Subcutaneous abdominal adipose tissue (tissue), 5 donors: ENCODE measurements around the gene CHRNG.
A peak's percentile ranks its signal among the peaks of the same experiment; 100 is the strongest.

Experiments
- H3K27ac ChIP-seq: one replicate; pipeline ENCODE4 v1.7.0; 2013; ENCODE audit warnings: low read depth, mild to moderate bottlenecking, inconsistent platforms, low read length, moderate library complexity
- H3K27me3 ChIP-seq, 5 donors: one replicate each; pipeline ENCODE4 v1.7.0; 2013; ENCODE audit warnings: low read length in 5 of 5, inconsistent platforms in 1 of 5; ENCODE audit not compliant: control insufficient read depth in 5 of 5, insufficient read depth in 4 of 5
- H3K36me3 ChIP-seq, 5 donors: one replicate each; pipeline ENCODE4 v1.7.0; 2013; ENCODE audit warnings: low read length in 5 of 5; ENCODE audit not compliant: control insufficient read depth in 5 of 5, insufficient read depth in 5 of 5
- H3K4me1 ChIP-seq, 5 donors: one replicate each; pipeline ENCODE4 v1.7.0; 2013; ENCODE audit warnings: low read length in 5 of 5, mild to moderate bottlenecking in 3 of 5, moderate library complexity in 1 of 5; ENCODE audit not compliant: control insufficient read depth in 5 of 5, insufficient read depth in 5 of 5
- H3K4me3 ChIP-seq, 5 donors: one replicate each; pipeline ENCODE4 v1.7.0; 2013; ENCODE audit warnings: low read length in 5 of 5, low read depth in 1 of 5
- H3K9ac ChIP-seq, 5 donors: one replicate each; pipeline ENCODE4 v1.7.0; 2013; ENCODE audit warnings: low read length in 5 of 5, mild to moderate bottlenecking in 4 of 5, moderate library complexity in 3 of 5
- H3K9me3 ChIP-seq, 5 donors: one replicate each; pipeline ENCODE4 v1.7.0; 2013; ENCODE audit warnings: low read length in 5 of 5; ENCODE audit not compliant: control insufficient read depth in 5 of 5
- donor health status: healthy.
- donor health status: healthy.
- donor health status: healthy.
- donor health status: healthy.
- donor health status: healthy.

CHRNG gene

DNA sequence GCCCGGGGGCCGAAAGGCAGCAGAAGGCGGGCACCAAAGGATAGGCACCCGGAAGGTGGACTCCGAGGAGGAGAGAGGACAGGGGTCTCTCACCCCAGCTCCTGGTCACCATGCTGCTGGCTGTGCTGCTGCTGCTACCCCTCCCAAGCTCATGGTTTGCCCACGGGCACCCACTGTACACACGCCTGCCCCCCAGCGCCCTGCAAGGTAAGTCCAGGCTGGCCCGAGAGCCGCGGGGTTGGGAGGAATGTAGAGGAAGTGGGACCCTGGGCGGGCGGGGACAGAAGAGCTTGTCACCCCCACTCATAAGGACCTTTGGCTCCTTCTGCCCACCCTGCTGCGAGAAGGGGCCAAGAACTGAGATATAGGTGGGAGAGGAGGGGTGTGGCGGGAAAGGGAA, 19.0 kb upstream of the CHRNG start:
- no peak overlapping the region for H3K27ac ChIP-seq
- no peak overlapping the region for H3K4me3 ChIP-seq
- H3K9ac ChIP-seq: no peak overlapping the region
- H3K36me3 ChIP-seq: no peaks in the 10 kb centered on the region
- no peaks in the 10 kb centered on the region for H3K9me3 ChIP-seq
- H3K4me1 ChIP-seq: peaks cover 0 to 29% (median 26%) of the 10 kb centered on the region in 5 donors
- H3K27me3 ChIP-seq: peaks cover 35 to 58% (median 48%) of the 10 kb centered on the region in 5 donors

DNA sequence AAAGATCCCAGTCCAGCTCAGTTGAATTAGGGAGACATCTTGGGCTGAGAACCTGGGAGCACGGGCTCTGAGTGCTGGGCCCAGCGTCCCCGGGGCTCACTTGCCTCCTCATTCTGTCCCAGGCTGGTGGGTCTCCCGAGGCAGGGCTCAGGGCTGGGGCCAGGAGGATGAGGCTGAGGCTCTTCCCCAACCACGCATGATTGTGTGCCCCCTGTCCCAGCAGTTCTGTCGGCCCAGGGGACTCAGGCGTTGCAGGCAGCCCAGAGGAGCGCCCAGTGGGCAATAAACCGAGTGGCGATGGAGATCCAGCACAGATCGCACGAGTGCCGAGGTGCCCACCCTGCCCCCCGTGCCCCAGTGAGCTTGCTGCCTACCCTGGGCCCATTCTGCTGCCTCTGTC, 18.4 kb upstream of the CHRNG start:
- Histone ChIP-seq H3K4me1 (peaks cover 0 to 31% (median 28%) of the 10 kb centered on the region in 5 donors), H3K9ac (no peak overlapping the region), H3K4me3 (no peak overlapping the region), H3K36me3 (no peaks in the 10 kb centered on the region), H3K9me3 (no peaks in the 10 kb centered on the region), H3K27ac (no peak overlapping the region), H3K27me3 (peaks cover 35 to 59% (median 48%) of the 10 kb centered on the region in 5 donors)

DNA sequence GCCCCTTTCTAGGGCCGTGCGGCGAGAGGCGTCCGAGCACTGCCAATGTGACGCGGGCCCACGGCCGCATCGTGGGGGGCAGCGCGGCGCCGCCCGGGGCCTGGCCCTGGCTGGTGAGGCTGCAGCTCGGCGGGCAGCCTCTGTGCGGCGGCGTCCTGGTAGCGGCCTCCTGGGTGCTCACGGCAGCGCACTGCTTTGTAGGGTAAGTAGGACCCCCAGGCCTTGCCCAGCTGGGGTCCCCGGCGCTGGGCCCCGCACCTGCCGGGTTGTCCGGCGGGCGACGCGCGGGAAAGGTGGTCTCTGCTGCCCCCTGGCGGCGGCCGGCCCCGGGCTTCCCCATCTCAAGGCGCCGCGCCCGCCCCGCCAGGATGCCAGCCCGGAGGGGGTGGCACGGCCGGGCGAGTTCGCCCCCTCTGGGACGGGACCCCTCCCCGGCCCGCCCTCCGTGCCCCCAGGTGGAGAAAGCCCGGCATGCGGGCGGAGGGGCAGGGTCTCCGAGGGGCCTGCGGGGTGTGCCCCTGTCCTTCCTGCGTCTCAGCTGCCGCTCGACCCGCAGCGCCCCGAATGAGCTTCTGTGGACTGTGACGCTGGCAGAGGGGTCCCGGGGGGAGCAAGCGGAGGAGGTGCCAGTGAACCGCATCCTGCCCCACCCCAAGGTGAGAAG, 17.4 kb upstream of the CHRNG start:
- H3K36me3 ChIP-seq: no peaks in the 10 kb centered on the region
- no peak overlapping the region for H3K9ac ChIP-seq
- no peak overlapping the region for H3K27ac ChIP-seq
- H3K4me3 ChIP-seq: peak overlapping the region in 3 of 5 donors; percentile 14 to 47 (median 46)
- peaks cover 0 to 31% (median 28%) of the 10 kb centered on the region in 5 donors for H3K4me1 ChIP-seq
- H3K27me3 ChIP-seq: peaks cover 35 to 66% (median 52%) of the 10 kb centered on the region in 5 donors
- no peaks in the 10 kb centered on the region for H3K9me3 ChIP-seq

DNA sequence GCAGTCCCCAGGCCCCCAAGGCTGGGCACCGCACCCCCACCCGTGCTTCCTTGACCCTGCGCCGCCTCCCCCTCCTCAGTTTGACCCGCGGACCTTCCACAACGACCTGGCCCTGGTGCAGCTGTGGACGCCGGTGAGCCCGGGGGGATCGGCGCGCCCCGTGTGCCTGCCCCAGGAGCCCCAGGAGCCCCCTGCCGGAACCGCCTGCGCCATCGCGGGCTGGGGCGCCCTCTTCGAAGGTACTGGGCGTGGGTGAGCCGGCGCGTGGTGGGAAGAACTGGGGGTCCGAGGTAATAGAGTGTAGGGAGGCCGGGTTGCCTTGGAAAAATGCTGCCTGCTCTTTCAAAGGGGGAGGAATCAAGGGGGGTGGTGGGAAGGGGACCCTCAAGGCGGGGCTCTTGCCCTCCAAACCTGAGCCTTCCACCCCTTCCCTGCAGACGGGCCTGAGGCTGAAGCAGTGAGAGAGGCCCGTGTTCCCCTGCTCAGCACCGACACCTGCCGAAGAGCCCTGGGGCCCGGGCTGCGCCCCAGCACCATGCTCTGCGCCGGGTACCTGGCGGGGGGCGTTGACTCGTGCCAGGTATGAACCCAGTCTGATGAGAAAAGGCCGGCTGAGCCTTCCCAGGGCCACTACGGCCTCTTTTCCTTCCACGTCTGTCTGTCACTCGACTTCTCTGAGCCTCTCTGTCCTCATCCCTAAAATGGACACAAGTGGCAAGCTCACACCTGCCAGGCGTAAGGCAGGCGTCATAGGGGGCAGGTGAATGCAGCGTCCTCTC, 16.7 kb upstream of the CHRNG start:
- Histone ChIP-seq H3K9me3 (no peaks in the 10 kb centered on the region), H3K9ac (no peak overlapping the region), H3K4me1 (peaks cover 0 to 31% (median 28%) of the 10 kb centered on the region in 5 donors), H3K27me3 (peaks cover 35 to 65% (median 51%) of the 10 kb centered on the region in 5 donors), H3K36me3 (no peaks in the 10 kb centered on the region), H3K27ac (no peak overlapping the region), H3K4me3 (no peak overlapping the region)

DNA sequence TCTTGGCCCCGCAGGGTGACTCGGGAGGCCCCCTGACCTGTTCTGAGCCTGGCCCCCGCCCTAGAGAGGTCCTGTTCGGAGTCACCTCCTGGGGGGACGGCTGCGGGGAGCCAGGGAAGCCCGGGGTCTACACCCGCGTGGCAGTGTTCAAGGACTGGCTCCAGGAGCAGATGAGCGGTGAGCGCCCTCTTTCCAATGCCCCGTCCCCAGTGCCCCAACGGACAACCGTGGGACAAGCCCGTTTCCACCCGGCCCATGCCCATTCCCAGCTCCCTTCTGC, 16.1 kb upstream of the CHRNG start:
- Histone ChIP-seq H3K9me3 (no peaks in the 10 kb centered on the region), H3K4me3 (peak overlapping the region in 1 of 5 donors; percentile 56), H3K27ac (no peak overlapping the region), H3K4me1 (peaks cover 0 to 31% (median 28%) of the 10 kb centered on the region in 5 donors), H3K9ac (no peak overlapping the region), H3K36me3 (no peaks in the 10 kb centered on the region), H3K27me3 (peaks cover 35 to 65% (median 56%) of the 10 kb centered on the region in 5 donors)

DNA sequence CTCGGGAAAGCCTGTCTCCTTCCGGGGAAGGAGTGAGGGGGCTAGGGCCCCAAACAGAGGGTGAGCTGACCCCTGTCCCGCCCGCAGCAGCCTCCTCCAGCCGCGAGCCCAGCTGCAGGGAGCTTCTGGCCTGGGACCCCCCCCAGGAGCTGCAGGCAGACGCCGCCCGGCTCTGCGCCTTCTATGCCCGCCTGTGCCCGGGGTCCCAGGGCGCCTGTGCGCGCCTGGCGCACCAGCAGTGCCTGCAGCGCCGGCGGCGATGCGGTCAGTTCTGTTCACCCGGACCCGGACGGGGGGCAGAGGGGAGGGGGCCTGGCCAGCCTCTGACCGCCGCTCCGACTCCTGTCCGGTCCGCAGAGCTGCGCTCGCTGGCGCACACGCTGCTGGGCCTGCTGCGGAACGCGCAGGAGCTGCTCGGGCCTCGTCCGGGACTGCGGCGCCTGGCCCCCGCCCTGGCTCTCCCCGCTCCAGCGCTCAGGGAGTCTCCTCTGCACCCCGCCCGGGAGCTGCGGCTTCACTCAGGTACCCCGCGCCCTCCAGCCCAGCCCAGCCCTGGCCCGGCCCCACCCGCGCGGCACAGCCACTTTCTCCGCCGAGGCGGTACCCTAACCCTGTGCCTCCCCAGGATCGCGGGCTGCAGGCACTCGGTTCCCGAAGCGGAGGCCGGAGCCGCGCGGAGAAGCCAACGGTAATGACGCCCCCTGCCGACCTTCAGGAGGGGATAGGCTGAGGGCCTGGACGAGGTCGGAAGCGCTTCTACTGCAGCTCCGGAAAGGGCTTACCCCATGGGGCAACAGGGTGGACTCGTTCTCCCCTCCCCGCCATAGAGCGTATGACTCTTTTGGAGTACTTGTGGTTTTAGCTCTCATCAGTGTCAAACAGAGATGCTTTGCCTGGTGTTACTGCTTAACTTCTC, 15.6 kb upstream of the CHRNG start:
- H3K9ac ChIP-seq: no peak overlapping the region
- no peak overlapping the region for H3K27ac ChIP-seq
- no peaks in the 10 kb centered on the region for H3K36me3 ChIP-seq
- peaks cover 0 to 31% (median 28%) of the 10 kb centered on the region in 5 donors for H3K4me1 ChIP-seq
- H3K9me3 ChIP-seq: no peaks in the 10 kb centered on the region
- peak overlapping the region in 3 of 5 donors; percentile 18 to 56 (median 46) for H3K4me3 ChIP-seq
- H3K27me3 ChIP-seq: peaks cover 31 to 70% (median 56%) of the 10 kb centered on the region in 5 donors

DNA sequence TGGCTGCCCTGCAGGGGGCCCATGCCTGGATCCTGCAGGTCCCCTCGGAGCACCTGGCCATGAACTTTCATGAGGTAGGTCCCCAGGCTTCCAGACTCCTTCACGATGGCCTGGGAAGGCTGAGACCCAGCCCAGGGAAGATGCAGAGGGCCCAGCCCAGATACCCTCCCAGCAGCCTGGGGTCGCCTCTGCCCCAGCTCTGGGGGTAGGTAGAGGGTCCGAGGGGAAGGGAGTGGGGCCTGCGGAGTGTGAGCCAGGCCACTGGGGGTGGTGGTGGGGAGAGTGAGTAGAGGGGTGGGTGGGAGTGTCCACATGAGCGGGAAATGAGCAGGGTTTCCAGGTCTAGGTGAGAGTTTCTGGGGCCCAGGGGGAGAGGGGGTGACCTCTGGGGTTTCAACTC, 14.7 kb upstream of the CHRNG start:
- peaks cover 33 to 67% (median 53%) of the 10 kb centered on the region in 5 donors for H3K27me3 ChIP-seq

DNA sequence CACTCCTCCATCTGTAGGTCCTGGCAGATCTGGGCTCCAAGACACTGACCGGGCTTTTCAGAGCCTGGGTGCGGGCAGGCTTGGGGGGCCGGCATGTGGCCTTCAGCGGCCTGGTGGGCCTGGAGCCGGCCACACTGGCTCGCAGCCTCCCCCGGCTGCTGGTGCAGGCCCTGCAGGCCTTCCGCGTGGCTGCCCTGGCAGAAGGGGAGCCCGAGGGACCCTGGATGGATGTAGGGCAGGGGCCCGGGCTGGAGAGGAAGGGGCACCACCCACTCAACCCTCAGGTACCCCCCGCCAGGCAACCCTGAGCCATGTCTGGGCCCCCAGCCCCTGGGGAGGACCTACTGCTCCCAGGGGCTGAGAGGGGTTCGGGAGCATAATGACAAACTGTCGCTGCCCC, 14.3 kb upstream of the CHRNG start:
- peaks cover 35 to 67% (median 53%) of the 10 kb centered on the region in 5 donors for H3K27me3 ChIP-seq
- no peak overlapping the region for H3K9ac ChIP-seq
- no peak overlapping the region for H3K4me3 ChIP-seq
- peaks cover 0 to 31% (median 28%) of the 10 kb centered on the region in 5 donors for H3K4me1 ChIP-seq
- H3K27ac ChIP-seq: no peak overlapping the region
- H3K36me3 ChIP-seq: no peaks in the 10 kb centered on the region
- no peaks in the 10 kb centered on the region for H3K9me3 ChIP-seq

More for the DNA sequence above, 14.7 kb upstream of the CHRNG start:
- H3K36me3 ChIP-seq: no peaks in the 10 kb centered on the region
- H3K9me3 ChIP-seq: no peaks in the 10 kb centered on the region
- H3K27ac ChIP-seq: no peak overlapping the region
- no peak overlapping the region for H3K4me3 ChIP-seq
- peaks cover 0 to 31% (median 28%) of the 10 kb centered on the region in 5 donors for H3K4me1 ChIP-seq
- H3K9ac ChIP-seq: no peak overlapping the region

DNA sequence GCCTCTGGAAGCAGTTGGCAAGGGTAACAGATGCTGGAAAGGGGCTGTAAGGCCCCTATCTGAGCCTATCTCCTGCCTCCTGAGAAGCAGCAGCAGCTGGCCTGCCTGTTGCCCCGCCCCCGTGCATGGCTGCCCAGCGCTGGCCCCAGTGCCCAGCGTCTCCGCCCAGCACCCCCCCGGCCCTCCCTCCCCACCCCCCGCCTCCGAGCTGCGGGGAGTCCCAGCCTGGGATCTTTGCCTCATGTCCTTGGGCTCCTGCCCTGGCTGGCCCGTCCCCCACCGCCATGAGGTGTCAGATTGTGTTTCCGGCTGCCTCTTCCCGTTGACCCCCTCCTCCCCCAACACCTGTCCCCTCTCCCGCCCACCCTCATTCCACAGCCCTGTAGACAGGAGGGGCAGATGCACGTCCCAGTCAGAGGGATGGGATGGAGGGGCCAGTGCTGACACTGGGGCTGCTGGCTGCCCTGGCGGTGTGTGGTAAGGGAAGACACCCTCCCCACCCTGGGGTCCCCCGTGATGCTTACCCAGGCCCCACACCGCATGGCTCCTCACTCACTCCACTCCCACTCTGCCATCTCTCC, 13.6 kb upstream of the CHRNG start, which contains the start of gene CHRND:
CHRND (plus strand) TSS at position 370 of the 581 bp plus-strand sequence; CDS start at position 426, 56 bp downstream.
- Histone ChIP-seq H3K27ac (no peak within 1 kb of the TSS), H3K9ac (no peak within 1 kb of the TSS), H3K4me3 (no peak within 1 kb of the TSS), H3K27me3 (peaks cover 34 to 68% (median 52%) of the 10 kb centered on the region in 5 donors), H3K9me3 (no peaks in the 10 kb centered on the region), H3K4me1 (peaks cover 0 to 31% (median 28%) of the 10 kb centered on the region in 5 donors), H3K36me3 (no peaks in the 10 kb centered on the region)
